Esophagus squamous epithelium (tissue), 5 donors: ENCODE measurements around the gene PHRF1. TPM values are rescaled to one million over a fixed set of nuclear protein-coding genes. Genes with fewer than 3 reads are reported as not detected.
A peak's percentile ranks its signal among the peaks of the same experiment; 100 is the strongest.
"Not testable (repeated sequence)": the region's sequence is repeated elsewhere in the genome, so short reads cannot be mapped to it uniquely, and the experiment has no call there.

ENCODE experiments used
- DNase-seq: peaks from one replicate; lab custom pipeline; 2025; lab: John Stamatoyannopoulos, UW
- H3K27ac ChIP-seq, 4 donors: fragments of 200-600 bp; sonication (generic); one replicate each; pipeline ENCODE4 v1.5.1; 2016 to 2019; ENCODE audit warnings: mild to moderate bottlenecking in 1 of 4
- H3K27me3 ChIP-seq, 4 donors: fragments of 200-600 bp; sonication (generic); 1 replicate in 3 of 4; 2 replicates in 1 of 4; pipeline versions ENCODE4 v1.5.1 to v1.6.0; 2017 to 2021; ENCODE audit warnings: antibody characterized with exemption in 1 of 4
- H3K36me3 ChIP-seq, 3 donors: fragments of 200-600 bp; sonication (generic); one replicate each; pipeline ENCODE4 v1.5.1; 2016 to 2019
- H3K4me1 ChIP-seq, 3 donors: fragments of 200-600 bp; sonication (generic); one replicate each; pipeline ENCODE4 v1.5.1; 2017 to 2019
- H3K4me3 ChIP-seq, 4 donors: fragments of 200-600 bp; sonication (generic); 1 replicate in 3 of 4; 2 replicates in 1 of 4; pipeline ENCODE4 v1.5.1; 2016 to 2019; ENCODE audit warnings: mild to moderate bottlenecking in 2 of 4, moderate library complexity in 1 of 4
- H3K9me3 ChIP-seq, 3 donors: fragments of 200-600 bp; sonication (generic); one replicate each; pipeline ENCODE4 v1.5.1; 2016 to 2019
- POLR2A ChIP-seq, 4 donors: fragments of 450-650 bp; IDR thresholded peaks; one replicate each; pipeline ENCODE4 v1.6.1; 2017; ENCODE audit warnings: antibody characterized with exemption in 4 of 4, mild to moderate bottlenecking in 4 of 4, moderate library complexity in 3 of 4
- WGBS, 2 donors: methylation state at CpG; one replicate each; pipeline ENCODE4 v1.1.5; 2018; 5-methylcytosine and 5-hydroxymethylcytosine counted together
- intact Hi-C: fragments of 100-400 bp; cut with DNase I; formaldehyde crosslinking; loops from one replicate; pipeline ENCODE4 v1.15.0; 2022
- total RNA-seq, 4 donors: library from RNA; depleted of rRNA; stranded (reverse); fragments of >200 nt; gene quantifications; one replicate each; pipeline ENCODE4 v1.1.0, GENCODE V29; 2016
- TF ChIP-seq, protein P1 (sequence below), 6 experiments: fragments of 450-650 bp in 4 of 6; fragments of 200-600 bp in 2 of 6; sonication (generic) in 2 of 6; IDR thresholded peaks; one replicate each; pipeline ENCODE4 v1.5.1; 2016 to 2019; ENCODE audit warnings: antibody characterized with exemption in 6 of 6, mild to moderate bottlenecking in 4 of 6, moderate library complexity in 4 of 6
- donor health status: DM: yes; HTN: yes; CAD: no.

Gene PHRF1
- total RNA-seq, 4 donors from 2014 or later, result 11.7 to 30.6 (median 24.2) TPM

DNA sequence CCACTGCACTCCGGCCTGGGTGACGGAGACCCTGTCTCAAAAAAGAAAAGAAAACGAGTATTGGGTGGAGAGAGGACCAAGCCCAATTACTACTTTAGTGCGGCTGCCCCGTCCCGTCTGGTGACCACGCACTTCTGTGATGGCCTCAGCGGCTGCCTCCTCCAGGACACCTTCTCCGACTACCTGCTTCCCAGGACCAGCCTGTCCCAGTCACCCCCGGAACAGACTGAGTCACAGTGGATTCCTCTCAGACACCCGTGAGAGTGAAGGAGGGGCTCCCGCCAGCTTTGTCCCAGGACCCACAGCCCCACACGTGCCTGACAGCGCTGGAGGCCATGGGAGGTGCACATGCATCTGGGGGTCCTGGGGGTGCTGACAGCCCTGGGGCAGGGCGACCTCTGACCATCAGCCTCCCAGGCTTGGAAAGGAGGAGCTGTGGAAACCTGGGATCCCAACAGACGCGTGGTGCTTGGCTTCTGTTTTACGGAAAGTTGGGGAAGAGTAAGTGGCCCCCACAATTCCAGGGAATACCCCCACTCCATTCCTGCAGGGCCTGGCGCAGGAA lies 65.6 kb downstream of the PHRF1 start:
- Histone ChIP-seq H3K4me1 (peaks cover 10 to 46% (median 21%) of the 10 kb centered on the region in 3 donors), H3K36me3 (peaks cover 0 to 56% (median 6%) of the 10 kb centered on the region in 3 donors), H3K27ac (no peak overlapping the region), H3K9me3 (no peaks in the 10 kb centered on the region), H3K27me3 (peaks cover 0 to 36% (median 0%) of the 10 kb centered on the region in 4 donors), H3K4me3 (no peak overlapping the region)
- intact Hi-C loops, result no loop called here
- TF ChIP-seq POLR2A (IDR thresholded peaks at IDR 0.05), result no peak
- 92 to 96% methylated on average over 8 to 12 of the region's 19 CpGs for WGBS, 2 donors
- DNase-seq, result no peak

DNA sequence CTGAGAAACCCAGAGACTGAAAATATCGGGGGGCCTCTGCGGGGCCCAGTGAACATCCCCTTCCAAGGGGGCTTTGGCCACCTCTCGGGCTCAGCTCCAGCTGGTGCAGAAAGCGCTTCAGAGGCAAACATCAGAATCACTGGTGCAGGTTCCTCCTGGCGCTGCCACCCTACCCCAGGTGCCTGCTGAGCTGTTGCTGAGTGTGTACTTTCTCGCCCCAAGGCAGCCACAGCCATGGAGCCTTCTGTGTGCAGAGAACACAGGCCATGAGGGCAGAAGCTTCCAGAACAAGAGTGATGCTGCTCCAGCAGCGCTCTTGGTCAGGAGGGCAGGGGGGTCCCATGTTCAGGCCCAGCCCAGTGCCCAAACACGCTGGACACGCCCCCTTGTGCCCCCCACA lies 67.1 kb downstream of the PHRF1 start:
- no peaks in the 10 kb centered on the region for H3K9me3 ChIP-seq
- peaks cover 0 to 71% (median 6%) of the 10 kb centered on the region in 3 donors for H3K36me3 ChIP-seq
- no peak for DNase-seq
- intact Hi-C loops, result no loop called here
- no peak for TF ChIP-seq POLR2A (IDR thresholded peaks at IDR 0.05)
- TF ChIP-seq, protein P1, sequence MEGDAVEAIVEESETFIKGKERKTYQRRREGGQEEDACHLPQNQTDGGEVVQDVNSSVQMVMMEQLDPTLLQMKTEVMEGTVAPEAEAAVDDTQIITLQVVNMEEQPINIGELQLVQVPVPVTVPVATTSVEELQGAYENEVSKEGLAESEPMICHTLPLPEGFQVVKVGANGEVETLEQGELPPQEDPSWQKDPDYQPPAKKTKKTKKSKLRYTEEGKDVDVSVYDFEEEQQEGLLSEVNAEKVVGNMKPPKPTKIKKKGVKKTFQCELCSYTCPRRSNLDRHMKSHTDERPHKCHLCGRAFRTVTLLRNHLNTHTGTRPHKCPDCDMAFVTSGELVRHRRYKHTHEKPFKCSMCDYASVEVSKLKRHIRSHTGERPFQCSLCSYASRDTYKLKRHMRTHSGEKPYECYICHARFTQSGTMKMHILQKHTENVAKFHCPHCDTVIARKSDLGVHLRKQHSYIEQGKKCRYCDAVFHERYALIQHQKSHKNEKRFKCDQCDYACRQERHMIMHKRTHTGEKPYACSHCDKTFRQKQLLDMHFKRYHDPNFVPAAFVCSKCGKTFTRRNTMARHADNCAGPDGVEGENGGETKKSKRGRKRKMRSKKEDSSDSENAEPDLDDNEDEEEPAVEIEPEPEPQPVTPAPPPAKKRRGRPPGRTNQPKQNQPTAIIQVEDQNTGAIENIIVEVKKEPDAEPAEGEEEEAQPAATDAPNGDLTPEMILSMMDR (IDR thresholded peaks at IDR 0.05), result no peak
- H3K4me3 ChIP-seq, result no peak overlapping the region
- WGBS, 2 donors, result 88 to 90% methylated on average over 5 of the region's 9 CpGs
- H3K27me3 ChIP-seq, result peaks cover 0 to 22% (median 0%) of the 10 kb centered on the region in 4 donors
- H3K4me1 ChIP-seq, result peaks cover 6 to 31% (median 8%) of the 10 kb centered on the region in 3 donors
- peak overlapping the region in 1 of 4 donors; percentile 21 for H3K27ac ChIP-seq

DNA sequence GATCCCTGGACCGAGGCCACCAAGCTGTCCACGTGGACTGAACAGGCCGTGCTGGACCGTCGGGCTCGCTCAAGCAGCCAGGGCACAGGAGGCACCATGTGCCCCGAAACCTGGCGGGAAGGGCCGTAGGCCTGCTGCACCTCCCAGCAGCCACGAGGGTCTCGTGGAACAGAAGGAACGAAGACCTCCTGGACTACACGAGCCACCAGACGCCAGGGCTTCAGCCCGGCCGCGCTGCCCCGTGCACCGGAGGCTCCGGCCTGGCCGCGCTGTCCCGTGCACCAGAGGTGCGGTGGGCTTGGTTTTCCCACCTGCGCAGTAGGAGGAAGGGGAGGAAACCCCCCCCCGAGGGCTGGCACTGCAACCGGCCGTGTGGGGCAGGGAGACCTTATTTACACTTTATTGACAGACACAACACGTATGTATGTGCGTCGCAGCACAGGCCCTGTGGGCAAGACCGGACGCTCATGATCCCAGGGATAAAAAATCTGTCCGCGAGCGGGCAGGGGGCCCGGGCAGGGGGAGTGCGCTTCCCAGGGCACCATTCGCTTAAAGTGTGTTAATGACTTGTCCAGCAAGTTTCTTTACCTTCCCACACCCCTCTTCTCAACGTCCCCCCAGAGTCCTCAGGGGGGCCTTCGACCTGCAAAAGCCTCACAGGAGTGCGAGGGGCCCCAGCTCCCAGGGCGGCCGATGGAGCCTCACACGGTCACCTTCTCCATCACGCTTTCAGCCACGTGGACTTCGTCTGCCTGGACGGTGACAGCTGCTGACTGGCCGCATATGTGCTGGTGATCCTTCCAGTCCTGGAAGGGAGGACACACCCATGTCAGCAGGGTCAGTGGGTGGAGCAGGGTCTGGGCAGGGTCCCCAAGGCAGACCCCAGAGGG lies 67.8 kb downstream of the PHRF1 start:
- intact Hi-C loops, result no loop called here
- DNase-seq, result no peak
- H3K36me3 ChIP-seq, result peaks cover 0 to 78% (median 6%) of the 10 kb centered on the region in 3 donors
- H3K27me3 ChIP-seq, result peaks cover 0 to 14% (median 0%) of the 10 kb centered on the region in 4 donors
- WGBS, 2 donors, result 86 to 87% methylated on average over 8 to 34 of the region's 50 CpGs
- no peak overlapping the region for H3K4me3 ChIP-seq
- no peak overlapping the region for H3K27ac ChIP-seq
- TF ChIP-seq, protein P1 (IDR thresholded peaks at IDR 0.05), result no peak
- no peak for TF ChIP-seq POLR2A (IDR thresholded peaks at IDR 0.05)
- peaks cover 1 to 24% (median 8%) of the 10 kb centered on the region in 3 donors for H3K4me1 ChIP-seq
- no peaks in the 10 kb centered on the region for H3K9me3 ChIP-seq

DNA sequence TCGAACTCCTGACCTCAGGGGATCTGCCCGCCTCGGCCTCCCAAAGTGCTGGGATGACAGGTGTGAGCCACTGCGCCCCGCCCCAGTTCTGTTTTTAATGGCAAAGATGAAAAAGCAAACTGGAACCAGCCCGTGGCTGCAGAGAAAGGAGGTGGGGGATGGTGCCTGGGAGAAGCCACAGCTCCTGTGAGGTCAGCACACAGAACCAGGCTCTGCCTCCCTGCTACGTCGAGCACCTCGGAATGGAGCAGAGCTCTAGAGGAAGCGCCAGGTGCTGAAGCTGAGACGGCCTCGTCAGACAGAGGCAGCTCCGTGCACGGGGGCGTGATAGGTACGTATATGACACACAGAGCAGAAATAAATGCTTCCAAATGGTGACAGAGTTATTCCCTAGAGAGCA lies 69.3 kb downstream of the PHRF1 start:
- H3K27ac ChIP-seq, result no peak overlapping the region
- intact Hi-C loops, result no loop called here
- H3K4me1 ChIP-seq, result peaks cover 0 to 11% (median 0%) of the 10 kb centered on the region in 3 donors
- DNase-seq, result no peak
- TF ChIP-seq, protein P1 (IDR thresholded peaks at IDR 0.05), result no peak
- no peak for TF ChIP-seq POLR2A (IDR thresholded peaks at IDR 0.05)
- 89 to 90% methylated on average over 2 to 9 of the region's 16 CpGs for WGBS, 2 donors
- no peak overlapping the region for H3K4me3 ChIP-seq
- peaks cover 0 to 91% (median 6%) of the 10 kb centered on the region in 3 donors for H3K36me3 ChIP-seq
- no peaks in the 10 kb centered on the region for H3K9me3 ChIP-seq
- no peaks in the 10 kb centered on the region for H3K27me3 ChIP-seq

DNA sequence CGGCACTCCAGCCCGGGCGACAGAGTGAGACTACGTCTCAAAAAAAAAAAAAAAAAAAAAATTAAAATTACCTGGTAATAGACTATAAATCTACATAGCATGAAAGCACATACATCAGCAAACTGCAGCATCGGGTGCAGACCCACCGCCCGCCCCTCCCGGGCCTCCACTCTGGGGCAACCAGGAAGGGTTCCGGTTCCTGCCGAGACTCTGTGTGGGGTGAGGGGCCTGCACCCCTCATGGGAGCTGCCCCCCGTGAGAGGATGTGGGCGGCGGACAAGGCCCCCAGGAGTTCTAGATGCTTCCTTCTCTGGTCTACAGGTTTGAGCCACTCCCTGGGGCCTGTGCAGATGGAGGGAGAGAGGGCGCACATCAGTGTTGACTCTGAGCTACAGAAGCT lies 69.9 kb downstream of the PHRF1 start:
- DNase-seq, result no peak
- no peak overlapping the region for H3K4me3 ChIP-seq
- no peaks in the 10 kb centered on the region for H3K27me3 ChIP-seq
- H3K4me1 ChIP-seq, result peaks cover 0 to 5% (median 0%) of the 10 kb centered on the region in 3 donors
- intact Hi-C loops, result no loop called here
- TF ChIP-seq, protein P1 (IDR thresholded peaks at IDR 0.05), result no peak
- no peak for TF ChIP-seq POLR2A (IDR thresholded peaks at IDR 0.05)
- WGBS, 2 donors, result 80 to 82% methylated on average over 14 of the region's 14 CpGs
- peaks cover 0 to 92% (median 6%) of the 10 kb centered on the region in 3 donors for H3K36me3 ChIP-seq
- no peak overlapping the region for H3K27ac ChIP-seq
- no peaks in the 10 kb centered on the region for H3K9me3 ChIP-seq

DNA sequence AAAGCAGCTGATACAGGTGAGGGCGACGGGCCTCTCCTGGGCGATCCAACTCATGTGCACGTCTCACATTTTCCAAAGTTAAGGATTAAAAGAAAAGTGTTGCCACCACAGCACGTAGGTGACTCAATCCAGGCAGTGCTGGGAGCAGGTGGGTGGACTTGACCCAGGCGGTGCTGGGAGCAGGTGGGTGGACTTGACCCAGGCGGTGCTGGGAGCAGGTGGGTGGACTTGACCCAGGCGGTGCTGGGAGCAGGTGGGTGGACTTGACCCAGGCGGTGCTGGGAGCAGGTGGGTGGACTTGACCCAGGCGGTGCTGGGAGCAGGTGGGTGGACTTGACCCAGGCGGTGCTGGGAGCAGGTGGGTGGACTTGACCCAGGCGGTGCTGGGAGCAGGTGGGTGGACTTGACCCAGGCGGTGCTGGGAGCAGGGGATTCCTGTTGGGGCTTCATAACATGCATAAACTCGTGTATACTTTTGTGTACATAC lies 71.4 kb downstream of the PHRF1 start:
- DNase-seq, H3K4me1 ChIP-seq, H3K27ac ChIP-seq, H3K27me3 ChIP-seq, H3K9me3 ChIP-seq, H3K4me3 ChIP-seq, intact Hi-C loops: not testable (repeated sequence)
- H3K36me3 ChIP-seq, result peaks cover 0 to 92% (median 6%) of the 10 kb centered on the region in 3 donors
- WGBS, 2 donors, result 78 to 88% methylated on average over 7 to 8 of the region's 14 CpGs
